ENCODE measurements around the gene SLC9A9. TPM values are rescaled to one million over a fixed set of nuclear protein-coding genes. Genes with fewer than 3 reads are reported as not detected.

SLC9A9 gene
- total RNA-seq, 1 donor from 2014 or later = 7.1 TPM

DNA sequence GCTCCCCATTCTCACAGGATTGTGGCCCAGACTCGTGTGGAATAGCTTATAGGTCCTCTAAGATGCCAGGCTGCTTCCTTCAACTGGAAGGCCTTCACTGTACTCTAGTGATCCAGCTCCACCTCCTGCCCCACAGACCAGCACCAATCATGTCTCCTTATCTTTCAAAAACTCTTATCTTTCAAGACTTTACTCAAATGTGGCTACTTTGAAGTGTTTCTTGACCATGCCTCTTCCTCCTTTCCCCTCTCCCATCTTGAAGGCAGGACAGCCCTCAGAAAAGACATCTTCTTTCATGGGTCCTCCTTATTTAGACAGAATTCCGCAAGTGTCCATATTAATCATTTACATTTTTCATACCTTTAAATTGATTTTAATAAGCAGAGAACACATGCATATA is 586.4 kb downstream of the SLC9A9 start:
- no peak for DNase-seq (ENCODE audit: low read depth in 2 of 2)

DNA sequence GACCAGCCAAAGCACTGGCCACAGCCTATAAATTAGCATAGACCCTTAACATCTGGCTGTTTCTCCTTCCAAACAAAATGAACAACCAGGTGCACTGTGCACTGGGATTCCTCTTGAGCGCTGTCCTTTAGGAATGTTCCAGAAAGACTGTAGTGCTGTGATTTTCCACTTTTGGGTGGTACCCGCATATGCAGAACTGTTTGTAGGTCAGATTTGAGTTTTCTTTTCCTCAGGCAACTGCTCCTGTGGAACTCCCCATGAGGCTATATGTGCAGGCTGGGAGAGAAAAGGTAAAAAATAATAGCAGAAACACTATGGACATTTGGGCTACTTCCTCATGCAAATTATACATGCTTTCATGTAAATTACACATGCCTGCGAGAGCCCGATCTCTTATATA is 589.6 kb downstream of the SLC9A9 start:
- DNase-seq (ENCODE audit: low read depth in 2 of 2) = no peak

DNA sequence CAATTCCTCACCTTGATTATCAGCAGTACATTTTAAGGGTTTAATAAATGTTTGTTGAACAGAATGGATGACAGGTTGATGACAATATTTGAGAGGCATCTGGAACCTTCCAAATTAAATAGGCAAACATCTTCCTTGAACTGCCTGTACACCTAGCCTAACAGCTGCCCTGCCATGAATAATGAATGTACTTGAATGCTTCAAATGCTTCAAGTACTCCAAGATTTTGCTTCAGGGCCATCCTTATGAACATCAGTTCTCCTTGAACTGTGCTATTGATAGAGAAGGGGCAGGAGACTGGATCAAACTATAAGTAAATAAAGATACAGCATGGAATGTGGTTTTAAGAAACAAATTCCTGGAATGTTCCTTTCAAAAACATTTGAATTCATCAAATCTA is 591.9 kb downstream of the SLC9A9 start:
- DNase-seq (ENCODE audit: low read depth in 2 of 2) = no peak

DNA sequence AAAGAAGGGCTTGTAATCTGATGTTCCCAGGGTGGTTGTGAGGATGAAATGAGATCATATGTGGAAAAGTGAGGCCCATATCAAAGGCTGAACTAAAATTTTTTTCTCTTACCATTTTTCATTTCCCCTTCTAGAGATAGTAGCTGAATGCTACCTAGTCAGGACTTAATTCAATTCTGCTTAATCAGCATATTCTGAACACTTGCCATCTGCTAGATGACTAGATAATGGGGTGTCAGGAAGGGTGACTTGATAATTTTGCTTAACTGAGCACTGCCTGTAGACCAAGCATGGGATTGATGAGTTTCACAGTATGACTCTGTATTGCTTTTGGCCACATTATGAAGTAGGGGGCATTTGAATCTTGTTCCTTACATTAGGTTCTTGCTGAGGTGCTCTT is 592.5 kb downstream of the SLC9A9 start:
- no peak for DNase-seq (ENCODE audit: low read depth in 2 of 2)

DNA sequence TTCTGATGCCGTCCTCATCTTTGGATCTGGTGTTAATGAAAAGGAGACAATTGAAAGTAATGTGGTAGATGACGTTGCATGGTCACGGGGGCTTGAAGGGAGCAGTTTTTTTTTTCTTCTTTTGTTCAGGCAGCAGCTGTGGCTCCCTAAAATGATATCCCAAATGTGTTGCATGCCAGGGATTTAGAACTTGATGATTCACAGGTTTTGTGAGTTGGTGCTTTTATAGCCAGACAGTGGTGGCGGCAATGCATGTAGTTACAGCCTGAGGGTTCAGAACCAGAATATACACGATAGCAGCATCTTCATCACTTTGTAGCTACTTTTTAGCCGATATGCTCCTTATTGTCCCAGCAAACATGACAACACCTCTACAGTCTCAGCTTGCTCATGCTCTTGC is 595.3 kb downstream of the SLC9A9 start:
- no peak for DNase-seq (ENCODE audit: low read depth in 2 of 2)

DNA sequence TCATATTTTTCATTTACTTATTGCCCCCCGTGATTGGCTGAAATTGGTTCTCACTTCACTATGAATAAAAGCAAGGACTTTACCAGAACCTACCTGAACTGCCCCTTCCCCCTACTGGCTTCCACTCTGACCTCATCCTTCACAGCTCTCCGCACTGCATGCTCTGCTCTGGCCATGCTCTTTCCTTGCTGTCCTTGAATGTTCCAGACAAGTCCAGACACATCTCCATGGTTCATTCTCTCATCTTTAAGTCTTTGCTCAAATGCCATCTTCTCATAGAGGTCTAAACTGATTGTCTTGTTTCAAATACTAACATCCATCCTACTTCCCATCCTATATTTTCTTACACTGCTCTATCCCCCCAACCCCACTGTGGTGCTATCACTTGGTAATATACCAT is 599.3 kb downstream of the SLC9A9 start:
- no peak for DNase-seq (ENCODE audit: low read depth in 2 of 2)

DNA sequence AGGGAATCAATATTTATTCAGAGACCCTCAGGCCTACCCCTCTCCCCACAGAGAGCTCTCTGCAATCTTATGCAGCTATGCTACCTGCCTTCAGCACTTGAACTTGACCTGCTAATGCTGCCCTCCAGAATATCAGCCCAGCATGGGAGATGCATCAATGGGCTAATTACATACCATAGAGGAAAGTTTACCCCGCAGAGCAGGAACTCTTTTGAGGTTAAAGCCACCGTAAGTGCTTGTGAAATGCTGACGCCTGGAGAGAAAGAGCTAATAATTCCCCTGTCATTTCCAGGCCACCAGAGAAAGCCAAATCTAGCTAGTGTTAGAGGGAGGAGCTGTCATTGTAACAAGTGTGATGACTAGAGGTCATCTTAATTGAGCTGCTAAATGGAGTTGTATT is 601.2 kb downstream of the SLC9A9 start:
- no peak for DNase-seq (ENCODE audit: low read depth in 2 of 2)

DNA sequence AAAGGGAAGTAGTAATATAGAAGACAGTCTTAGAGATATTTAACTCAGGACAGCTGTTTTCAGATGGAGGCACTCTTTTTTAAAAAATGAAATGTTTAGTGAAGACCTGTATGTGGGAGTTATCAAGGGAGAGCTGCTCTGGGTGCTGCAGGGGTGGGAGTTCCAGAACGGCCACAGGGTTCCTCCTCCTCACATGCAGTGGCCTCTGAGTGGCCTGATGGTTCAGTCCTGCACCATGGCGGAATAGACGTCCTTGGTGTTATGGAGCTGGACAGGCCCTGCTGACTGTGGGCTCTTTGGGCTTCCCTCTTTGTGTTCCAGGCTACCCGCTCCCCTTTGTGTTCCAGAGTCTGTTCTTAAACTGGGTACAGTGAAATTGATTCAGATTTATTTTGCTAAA is 602.6 kb downstream of the SLC9A9 start:
- no peak for DNase-seq (ENCODE audit: low read depth in 2 of 2)

DNA sequence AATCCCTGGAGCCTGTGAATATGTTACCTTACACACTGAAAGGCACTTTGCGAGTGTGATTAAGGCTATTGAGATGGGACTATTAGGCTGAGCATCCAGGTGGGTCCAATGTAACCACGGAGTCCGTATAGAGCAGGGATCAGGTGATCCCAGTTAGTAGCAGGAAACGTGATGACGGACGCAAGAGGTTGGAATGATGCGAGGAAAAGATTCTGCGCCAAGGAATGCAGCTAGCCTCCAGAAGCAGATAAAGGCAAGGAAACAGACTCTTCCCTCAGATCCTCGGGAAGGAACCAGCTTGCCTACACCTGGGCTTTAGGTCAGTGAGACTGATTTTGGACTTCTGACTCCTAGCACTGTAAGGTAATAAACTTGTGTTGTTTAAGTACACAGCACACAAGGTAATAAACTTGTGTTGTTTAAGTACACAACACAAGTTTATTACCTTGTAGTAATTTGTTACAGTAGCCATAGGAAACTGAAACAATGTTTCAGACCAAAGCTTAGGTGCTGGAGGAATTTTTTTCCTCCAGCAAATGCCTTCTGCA is 603.7 kb downstream of the SLC9A9 start:
- no peak for DNase-seq (ENCODE audit: low read depth in 2 of 2)

DNA sequence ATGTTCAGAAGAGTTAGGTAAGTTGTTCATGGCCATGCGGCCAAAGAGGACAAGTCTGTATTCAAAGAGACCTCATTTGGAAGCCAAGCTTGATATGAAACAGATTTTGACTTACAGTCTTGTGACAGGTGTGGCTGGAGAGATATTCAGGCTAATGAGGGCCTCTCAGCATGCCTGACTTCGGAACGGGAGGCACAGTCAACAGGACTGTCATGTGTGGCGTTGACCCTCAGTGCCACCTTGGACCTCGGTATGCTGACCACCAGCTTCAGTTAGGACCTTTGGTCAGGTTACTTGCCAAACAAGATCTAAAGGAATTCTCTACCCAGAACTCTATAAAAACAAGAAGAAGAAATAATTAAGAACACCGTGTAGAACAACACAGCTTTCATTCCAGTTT is 604.6 kb downstream of the SLC9A9 start:
- DNase-seq (ENCODE audit: low read depth in 2 of 2) = no peak

DNA sequence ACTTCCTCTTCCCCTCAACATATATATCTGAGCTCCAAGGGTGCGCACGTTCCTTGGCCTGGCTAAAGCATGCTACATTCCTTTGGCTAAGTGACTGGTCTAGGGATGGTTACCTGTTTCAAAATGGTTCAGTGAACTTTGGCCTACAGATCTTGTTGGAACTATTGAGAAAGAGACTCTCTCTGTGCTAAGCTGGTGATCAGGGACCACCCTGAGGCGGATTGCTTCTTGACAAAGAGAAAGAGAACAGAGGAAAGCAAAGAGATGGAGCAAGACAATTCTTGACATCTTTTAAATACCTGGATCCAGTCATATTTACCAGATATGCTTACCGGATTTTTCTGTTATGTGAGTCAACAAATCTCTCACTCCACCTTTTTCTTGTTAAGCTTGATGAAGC is 605.6 kb downstream of the SLC9A9 start:
- no peak for DNase-seq (ENCODE audit: low read depth in 2 of 2)

DNA sequence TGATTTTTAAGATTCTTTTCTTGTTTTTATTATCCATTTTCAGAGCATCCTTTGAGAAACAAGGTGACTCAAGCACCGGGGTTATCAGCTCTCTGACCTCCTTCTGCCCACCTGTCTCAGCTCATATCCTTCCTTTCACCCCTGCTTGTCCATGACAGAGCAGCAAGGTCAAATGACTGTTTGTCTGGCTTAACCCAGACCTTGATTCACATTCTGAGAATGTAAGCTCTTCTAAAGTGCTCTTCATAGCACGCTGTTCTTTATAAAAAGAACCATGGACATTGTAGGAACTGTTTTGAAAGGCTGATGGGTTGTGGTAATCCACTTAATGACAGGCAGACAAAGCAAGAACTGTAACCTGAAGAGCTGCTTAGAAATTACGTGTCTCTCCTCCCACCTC is 606.2 kb downstream of the SLC9A9 start:
- no peak for DNase-seq (ENCODE audit: low read depth in 2 of 2)

DNA sequence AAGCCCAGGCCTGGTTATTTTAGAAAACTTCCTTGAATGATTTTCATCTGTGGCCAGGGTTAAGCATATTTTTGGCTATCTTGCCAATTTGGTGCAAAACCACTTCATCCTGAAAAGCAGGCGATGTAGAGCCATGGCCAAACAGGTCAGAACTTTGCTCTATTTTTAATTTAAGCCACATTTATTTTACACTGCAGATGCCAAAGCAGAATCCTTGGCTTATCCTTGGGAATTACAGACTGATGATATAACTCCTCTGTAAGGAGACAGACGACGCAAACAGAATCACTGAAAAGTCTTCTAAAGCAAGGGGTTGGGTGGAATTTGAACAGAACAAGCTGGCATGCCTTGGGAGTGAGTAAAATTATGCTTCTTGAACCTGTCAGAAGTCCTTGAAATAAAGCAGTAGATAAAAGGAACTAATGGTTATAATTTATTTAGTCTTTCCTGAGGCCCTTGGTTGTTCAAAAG is 606.8 kb downstream of the SLC9A9 start:
- DNase-seq (ENCODE audit: low read depth in 2 of 2) = no peak

DNA sequence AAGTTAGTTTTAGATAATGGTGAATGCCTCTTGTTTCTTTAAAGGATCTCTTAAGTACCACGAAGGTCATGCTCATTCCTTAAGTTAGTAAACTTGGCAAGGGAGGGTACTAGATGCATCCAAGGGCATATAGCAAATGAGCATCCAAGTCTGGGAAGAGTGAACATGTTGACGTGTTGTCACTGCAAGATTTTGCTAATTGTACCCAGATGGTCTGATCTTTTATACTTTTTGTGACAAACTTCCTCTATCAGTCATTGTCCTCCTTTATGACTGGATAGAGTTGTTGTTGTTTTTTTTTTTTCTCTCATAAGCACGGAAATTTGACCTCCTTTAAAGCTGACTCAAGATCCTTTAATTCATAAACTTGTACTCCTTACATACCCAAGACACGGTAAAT is 607.4 kb downstream of the SLC9A9 start:
- no peak for DNase-seq (ENCODE audit: low read depth in 2 of 2)

DNA sequence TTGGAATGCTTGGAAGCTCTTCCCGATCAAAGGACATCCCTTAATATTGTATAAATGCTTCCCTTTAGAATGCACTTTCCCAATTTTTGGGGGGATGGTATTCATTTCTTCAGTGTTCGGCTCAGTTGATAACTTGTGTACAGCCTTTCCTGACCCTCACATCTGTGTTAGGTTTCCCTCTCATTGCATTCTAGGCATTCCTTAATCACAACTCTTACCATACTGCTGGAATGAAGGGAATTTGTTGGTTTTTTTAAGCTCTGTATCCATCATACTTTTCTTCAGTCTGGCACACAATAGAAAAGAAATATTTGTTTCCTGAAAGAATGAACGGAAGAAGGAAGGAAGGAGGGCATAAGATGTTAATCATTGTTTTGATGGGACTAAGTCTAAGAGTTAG is 609.2 kb downstream of the SLC9A9 start:
- DNase-seq (ENCODE audit: low read depth in 2 of 2) = no peak

DNA sequence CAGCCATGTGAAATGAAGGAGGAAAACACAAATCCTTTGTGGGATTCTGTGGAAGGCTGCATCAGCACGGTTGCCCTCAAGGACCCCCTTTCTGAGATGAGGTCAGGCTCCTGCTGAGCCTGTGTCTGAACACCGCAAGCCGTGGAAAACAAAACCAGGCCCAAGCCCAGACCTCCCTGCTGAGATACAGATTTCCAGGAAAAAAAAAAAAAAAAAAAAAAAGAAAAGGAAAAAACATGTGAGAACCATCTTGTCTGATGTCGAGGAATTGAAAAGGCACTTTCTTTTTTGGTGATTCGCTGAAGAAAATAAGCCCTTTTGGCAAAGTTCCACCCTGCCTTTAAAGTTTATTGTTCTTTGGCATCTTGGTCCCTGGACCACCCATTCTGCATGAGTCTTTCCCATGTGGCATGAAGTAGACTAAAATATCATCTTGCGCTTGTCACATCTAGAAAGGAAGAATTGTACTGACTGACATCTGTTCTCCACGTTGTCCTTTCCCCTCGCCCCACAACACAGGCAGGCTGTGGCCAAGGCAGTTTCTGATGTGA is 611.1 kb downstream of the SLC9A9 start:
- no peak for DNase-seq (ENCODE audit: low read depth in 2 of 2)

DNA sequence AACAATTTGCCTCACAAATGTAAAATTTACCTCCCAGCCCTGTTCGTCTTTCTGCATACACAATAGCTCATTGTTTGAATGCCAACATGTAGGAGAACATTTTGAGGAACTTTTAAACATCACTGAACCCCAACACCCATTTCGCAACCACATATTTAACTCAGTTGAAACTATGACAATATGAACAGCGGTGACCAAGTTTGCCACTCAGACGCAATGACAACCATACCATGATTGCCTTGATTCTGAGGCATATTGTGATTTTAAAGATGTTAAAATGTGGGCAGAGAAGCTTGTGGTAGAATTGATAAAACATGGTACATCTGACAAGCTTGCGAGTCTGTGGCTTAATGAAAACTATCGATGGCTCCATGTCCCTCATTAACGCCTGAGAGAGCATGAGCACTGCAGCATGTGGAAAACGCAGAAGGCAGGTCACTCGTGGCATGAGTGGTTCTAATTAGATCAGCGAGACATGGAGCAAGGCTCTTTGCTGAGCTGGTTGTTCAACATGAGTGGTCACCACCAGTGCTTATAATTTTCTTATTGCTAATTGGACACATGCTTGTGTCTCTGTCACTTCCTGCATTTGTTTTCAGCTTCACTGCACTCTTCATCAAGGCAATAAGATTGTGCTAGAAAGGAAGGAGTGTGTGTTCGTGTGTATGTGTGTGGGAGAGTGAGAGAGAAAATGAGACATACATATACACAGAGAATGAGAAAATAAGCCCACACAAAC is 611.9 kb downstream of the SLC9A9 start:
- no peak for DNase-seq (ENCODE audit: low read depth in 2 of 2)

DNA sequence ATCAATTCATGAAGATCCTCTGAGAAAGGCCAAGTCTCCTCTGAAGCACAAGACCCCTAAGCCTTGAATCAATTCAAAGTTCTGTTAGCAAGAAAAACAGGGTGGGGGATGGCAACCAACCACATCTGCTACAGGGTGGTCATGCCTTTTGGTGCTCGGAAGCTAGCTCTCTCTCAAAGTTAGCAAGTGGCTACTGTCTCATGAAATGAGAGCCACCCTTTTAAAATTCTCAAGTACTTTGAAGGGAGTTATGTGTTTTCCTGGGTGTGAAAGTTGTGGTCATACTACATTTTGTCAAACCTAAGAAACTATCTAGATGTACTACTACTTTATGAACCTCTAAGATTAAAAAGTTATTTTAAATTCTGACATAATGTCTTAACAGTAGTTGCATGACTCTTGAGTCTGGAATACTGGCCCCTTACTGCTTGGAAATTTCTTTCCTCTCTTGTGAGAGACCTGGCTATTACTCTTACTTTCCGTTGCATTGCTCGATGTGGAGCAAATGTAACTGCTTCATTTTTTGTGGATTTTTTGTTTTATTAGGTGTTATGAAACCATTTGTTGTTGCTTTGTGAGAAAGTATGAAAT is 612.6 kb downstream of the SLC9A9 start:
- no peak for DNase-seq (ENCODE audit: low read depth in 2 of 2)

DNA sequence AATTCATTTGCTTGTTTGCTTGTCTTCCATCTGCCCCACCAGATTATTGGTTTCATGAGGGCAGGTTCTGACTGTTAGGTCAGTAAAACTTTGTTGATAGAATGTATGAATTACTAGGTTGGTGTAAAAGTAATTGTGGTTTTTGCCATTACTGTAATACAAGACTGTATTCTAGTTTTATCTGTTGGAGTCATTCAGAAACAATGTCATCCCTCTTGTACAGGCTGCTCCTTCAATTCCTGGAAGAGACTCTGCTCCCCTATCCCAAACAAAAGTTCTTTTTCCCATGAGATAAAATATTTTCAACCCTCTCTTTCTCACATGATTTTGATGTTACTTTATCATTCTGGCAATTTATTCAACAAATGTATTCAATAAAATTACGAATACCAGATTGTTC is 613.7 kb downstream of the SLC9A9 start:
- DNase-seq (ENCODE audit: low read depth in 2 of 2) = no peak

DNA sequence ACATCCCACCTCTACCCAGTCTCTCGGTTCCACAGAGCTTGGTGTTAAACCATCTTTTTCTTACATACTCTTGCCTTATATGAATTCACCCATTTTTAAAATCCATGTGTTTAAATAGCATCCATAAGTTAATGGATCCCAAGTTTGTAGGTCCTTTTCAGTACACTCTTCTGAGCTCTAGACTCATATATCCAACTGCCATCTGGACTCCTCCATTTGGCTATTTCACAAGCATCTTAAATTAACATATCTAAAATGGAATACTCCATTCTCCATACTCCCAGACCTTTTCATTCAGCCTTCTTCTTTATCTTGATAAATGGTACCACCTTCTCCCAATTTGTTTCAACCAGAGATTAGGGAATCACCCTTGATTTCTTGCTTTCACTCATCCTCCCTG is 615.3 kb downstream of the SLC9A9 start:
- DNase-seq (ENCODE audit: low read depth in 2 of 2) = no peak

DNA sequence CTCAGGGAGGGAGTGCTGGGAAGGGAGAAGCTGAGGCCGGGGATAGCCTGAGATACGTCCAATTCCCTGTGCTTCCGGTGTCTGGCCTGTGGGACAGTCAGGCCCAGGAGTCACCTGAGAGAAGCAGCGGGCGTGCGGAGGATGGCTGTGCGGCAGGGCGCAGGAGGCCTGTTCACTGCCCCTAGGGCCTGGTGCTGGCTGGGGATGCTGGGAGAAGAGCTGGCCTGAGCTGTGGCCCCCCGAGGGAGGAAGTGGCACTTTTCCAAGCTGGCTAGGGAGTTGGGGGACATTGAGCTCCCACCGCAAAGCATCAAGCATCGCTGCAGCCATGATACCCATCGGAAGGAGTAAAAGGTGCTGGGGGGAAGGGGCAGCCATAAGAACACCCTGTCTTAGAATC is 619.9 kb downstream of the SLC9A9 start:
- no peak for DNase-seq (ENCODE audit: low read depth in 2 of 2)

DNA sequence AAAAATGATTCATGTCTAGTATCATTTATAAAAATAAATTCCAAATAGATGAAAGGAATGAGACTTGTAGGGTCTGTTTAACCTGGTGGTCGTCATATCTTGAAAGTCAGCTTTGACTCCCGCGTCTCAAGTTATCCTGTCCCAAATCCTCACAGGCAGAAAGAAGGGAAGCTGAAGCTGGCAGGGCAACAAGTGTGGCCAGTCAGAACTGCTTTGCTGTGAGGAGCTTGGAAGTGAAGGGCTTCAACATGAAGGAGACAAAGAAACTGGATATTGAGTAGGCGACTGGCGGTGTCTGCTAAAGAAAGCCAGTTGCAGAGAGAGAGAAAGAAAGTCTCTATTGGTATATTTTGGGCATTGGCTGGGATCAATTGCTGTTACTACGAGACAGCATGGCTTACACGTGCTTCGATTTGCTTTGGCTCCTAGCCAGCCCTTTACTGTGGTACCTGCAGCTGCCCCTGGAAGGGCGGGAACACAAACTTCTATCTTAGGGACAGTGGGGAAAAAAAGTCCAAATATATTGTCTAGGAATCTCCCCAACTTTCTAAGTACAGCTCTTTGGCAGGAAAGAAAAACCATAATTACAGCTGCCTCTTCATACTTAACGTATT is 621.5 kb downstream of the SLC9A9 start:
- no peak for DNase-seq (ENCODE audit: low read depth in 2 of 2)

DNA sequence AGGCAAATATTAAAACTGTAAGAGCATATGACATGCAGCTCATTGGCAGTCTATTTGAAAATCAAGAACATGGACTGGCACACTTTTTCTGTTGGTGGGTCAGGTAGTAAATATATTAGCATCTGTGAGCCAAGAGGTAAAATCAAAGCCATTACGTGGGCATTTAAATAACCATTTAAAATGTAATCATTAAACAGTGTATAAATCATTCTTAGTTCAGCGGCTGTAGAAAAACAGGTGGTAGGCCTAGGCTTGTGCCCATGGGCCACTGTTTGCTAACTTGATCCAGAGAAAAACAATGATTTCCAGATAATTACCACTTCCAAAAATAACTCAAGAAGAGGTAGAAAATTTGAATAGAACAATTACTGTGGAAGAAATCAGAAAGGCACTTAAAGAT is 623.6 kb downstream of the SLC9A9 start:
- no peak for DNase-seq (ENCODE audit: low read depth in 2 of 2)
